OCI-LY7 (cell line): ENCODE results near the gene NPBWR2. TPM values are rescaled to one million over a fixed set of nuclear protein-coding genes. Genes with fewer than 3 reads are reported as not detected.
A peak's percentile ranks its signal among the peaks of the same experiment; 100 is the strongest.

Experiments used
- BruUV-seq: library from RNA; stranded (reverse); fragments of 400-500 nt; replicated peaks from 2 replicates; lab custom pipeline; 2021; lab: Mats Ljungman, UMichigan
- CTCF ChIA-PET: fragments of 300-600 bp; sonication (Branson Sonifier 250); formaldehyde crosslinking; loops from one replicate; lab custom pipeline; 2022; ENCODE audit warnings: antibody characterized with exemption; ENCODE audit not compliant: unreplicated experiment; lab: Charles Lee
- POLR2A ChIA-PET: fragments of 300-600 bp; sonication (Branson Sonifier 250); formaldehyde crosslinking; loops from one replicate; lab custom pipeline; 2022; ENCODE audit warnings: antibody characterized with exemption; lab: Charles Lee
- DNase-seq: peaks from one replicate; pipeline ENCODE4 v3.0.0-alpha.2; 2015; ENCODE audit warnings: low spot score
- H2AFZ ChIP-seq: fragments of 200-600 bp; sonication (generic), shearing (Covaris generic); 2 replicates; pipeline ENCODE4 v1.6.1; 2014; ENCODE audit warnings: mild to moderate bottlenecking, antibody characterized with exemption, low read length, moderate library complexity
- H3K27ac ChIP-seq: fragments of 200-600 bp; sonication (generic); 2 replicates; pipeline ENCODE4 v1.5.1; 2014; ENCODE audit warnings: mixed run types, low read depth, mild to moderate bottlenecking, moderate library complexity, low read length, inconsistent platforms; ENCODE audit not compliant: poor library complexity, severe bottlenecking
- H3K36me3 ChIP-seq: fragments of 200-600 bp; sonication (generic); 2 replicates; pipeline ENCODE4 v1.6.1; 2014; ENCODE audit warnings: mild to moderate bottlenecking, antibody characterized with exemption, low read length, moderate library complexity, mixed read lengths; ENCODE audit not compliant: insufficient read depth
- H3K4me1 ChIP-seq: fragments of 200-600 bp; sonication (generic); 2 replicates; pipeline ENCODE4 v1.5.1; 2014; ENCODE audit warnings: mild to moderate bottlenecking, low read length; ENCODE audit not compliant: insufficient read depth, poor library complexity, severe bottlenecking
- H3K4me2 ChIP-seq: fragments of 200-600 bp; sonication (generic); 2 replicates; pipeline ENCODE4 v1.6.1; 2014; ENCODE audit warnings: mild to moderate bottlenecking, low read length
- H3K4me3 ChIP-seq: fragments of 200-600 bp; sonication (generic); 2 replicates; pipeline ENCODE4 v1.5.1; 2014; ENCODE audit warnings: mild to moderate bottlenecking, low read depth, low read length; ENCODE audit not compliant: poor library complexity, severe bottlenecking
- H3K79me2 ChIP-seq: fragments of 200-600 bp; sonication (generic); 2 replicates; pipeline ENCODE4 v1.6.1; 2016; ENCODE audit warnings: low read depth, mild to moderate bottlenecking, low read length, moderate library complexity, mixed read lengths; ENCODE audit not compliant: insufficient read depth
- H3K9me2 ChIP-seq: fragments of 200-600 bp; sonication (generic); 2 replicates; pipeline ENCODE4 v1.6.1; 2016; ENCODE audit warnings: mild to moderate bottlenecking, low read length, mixed read lengths; ENCODE audit not compliant: insufficient read depth
- H3K9me3 ChIP-seq: fragments of 200-600 bp; sonication (generic); 2 replicates; pipeline ENCODE4 v1.6.1; 2014; ENCODE audit warnings: mild to moderate bottlenecking, mixed run types, low read length, mixed read lengths
- H4K20me1 ChIP-seq: fragments of 200-600 bp; sonication (generic); 2 replicates; pipeline ENCODE4 v1.6.1; 2014; ENCODE audit warnings: mild to moderate bottlenecking, antibody characterized with exemption, low read length, moderate library complexity, mixed read lengths; ENCODE audit not compliant: insufficient read depth
- CTCF ChIP-seq: fragments of 200-600 bp; sonication (generic); conservative IDR thresholded peaks from 2 replicates; pipeline ENCODE4 v1.5.1; 2014; ENCODE audit warnings: mild to moderate bottlenecking, antibody characterized with exemption, low read length, moderate library complexity, mixed read lengths
- EZH2phosphoT487 ChIP-seq: fragments of 200-600 bp; sonication (generic); IDR thresholded peaks from 2 replicates; pipeline ENCODE4 v1.6.1; 2018; ENCODE audit warnings: low read depth, borderline replicate concordance, mild to moderate bottlenecking, mixed run types, antibody characterized with exemption, low read length, moderate library complexity, mixed read lengths
- intact Hi-C: fragments of 100-400 bp; cut with micrococcal nuclease; formaldehyde crosslinking; loops from one replicate; pipeline ENCODE4 v1.10.0; 2022; ENCODE audit not compliant: unreplicated experiment
- microRNA-seq: library from miRNA; unstranded; fragments of <30 nt; microRNA quantifications from one replicate; pipeline ENCODE4 v1.2.0, GENCODE V29; 2022; ENCODE audit warnings: borderline replicate concordance
- small RNA-seq: library from RNA; depleted of rRNA; stranded (forward); fragments of <200 nt; gene quantifications from one replicate; pipeline ENCODE3, GENCODE V24; 2014
- total RNA-seq, 2 experiments: library from RNA; depleted of rRNA in 1 of 2; stranded (reverse); fragments of >200 nt in 1 of 2; shearing (Covaris generic) in 1 of 2; gene quantifications; 2 replicates each; pipeline ENCODE4 v1.2.3, GENCODE V29; 2014 to 2022

The NPBWR2 gene
- total RNA-seq, 2 experiments from 2014 or later = not detected

GRCh38 chr20:64055396-64055892 lies 51.9 kb downstream of the NPBWR2 start:
- no peak overlapping the region for H3K4me2 ChIP-seq
- no TSS peak for BruUV-seq
- TF ChIP-seq EZH2phosphoT487 (no peak), CTCF (no peak)
- intact Hi-C loops = no loop called here
- H3K4me1 ChIP-seq = peaks cover 14% of the 10 kb centered on the region
- H3K36me3 ChIP-seq = no peaks in the 10 kb centered on the region
- CTCF ChIA-PET = no interaction called here
- no peaks in the 10 kb centered on the region for H3K79me2 ChIP-seq
- H3K4me3 ChIP-seq = no peak overlapping the region
- no peaks in the 10 kb centered on the region for H3K9me3 ChIP-seq
- H2AFZ ChIP-seq = no peak overlapping the region
- H4K20me1 ChIP-seq = no peaks in the 10 kb centered on the region
- POLR2A ChIA-PET = no interaction called here
- no peak for DNase-seq
- no peaks in the 10 kb centered on the region for H3K9me2 ChIP-seq
- no peak overlapping the region for H3K27ac ChIP-seq

- H2AFZ ChIP-seq = no peak overlapping the region
- no peaks in the 10 kb centered on the region for H3K36me3 ChIP-seq
- POLR2A ChIA-PET = interaction anchor here (0.7 kb wide), 1 partner anchor 22 kb away, joined by 3 read pairs; no protein-coding TSS in a partner anchor
- H3K79me2 ChIP-seq = no peaks in the 10 kb centered on the region
- peaks cover 14% of the 10 kb centered on the region for H3K4me1 ChIP-seq
- peak; percentile 69 for DNase-seq
- no peak overlapping the region for H3K4me2 ChIP-seq
- intact Hi-C loops = loop anchor here (1.0 kb wide), 2 partner anchors 29 to 66 kb away; no protein-coding TSS in a partner anchor
- TF ChIP-seq EZH2phosphoT487 = no peak
- peak; percentile 72 for TF ChIP-seq CTCF
- H3K4me3 ChIP-seq = no peak overlapping the region
- H3K27ac ChIP-seq = no peak overlapping the region
- H3K9me3 ChIP-seq = no peaks in the 10 kb centered on the region
- H4K20me1 ChIP-seq = no peaks in the 10 kb centered on the region
- BruUV-seq = no TSS peak
- H3K9me2 ChIP-seq = no peaks in the 10 kb centered on the region
- CTCF ChIA-PET = interaction anchor here (0.8 kb wide), 1 partner anchor 65 kb away, joined by 3 read pairs; no protein-coding TSS in a partner anchor
Measured at GRCh38 chr20:64053841-64054661, 53.3 kb downstream of the NPBWR2 start.

Small RNAs within 50 kb of the gene (microRNA-seq; reads per million reads assigned to microRNA genes)
- 8.3 reads per million, percentile 8 among the genes with 10 or more reads in this experiment for gene MIR6813

Small RNAs within 50 kb of the gene (small RNA-seq; reads per million reads assigned to genes)
- gene AL355803.1 (not detected), gene MIR6813 (not detected)

Other genes starting within 250 kb of the NPBWR2 start
- gene ABHD16B, start 246.1 kb downstream of the NPBWR2 start, total RNA-seq (2014; rRNA removed; shearing (Covaris generic)) = not detected in 2 replicates
- gene ABHD16B, start 246.1 kb downstream of the NPBWR2 start, total RNA-seq (2022) = 0.29 TPM in 1 of 2 replicates, not detected in the other
- 27.2 and 28.6 TPM in 2 replicates for gene TPD52L2, start 242.3 kb downstream of the NPBWR2 start, total RNA-seq (2014; rRNA removed; shearing (Covaris generic))
- 47.0 and 51.0 TPM in 2 replicates for gene TPD52L2, start 242.3 kb downstream of the NPBWR2 start, total RNA-seq (2022)
- gene DNAJC5, start 212.4 kb downstream of the NPBWR2 start, total RNA-seq (2014; rRNA removed; shearing (Covaris generic)) = 23.5 and 27.7 TPM in 2 replicates
- 24.1 and 27.5 TPM in 2 replicates for gene DNAJC5, start 212.4 kb downstream of the NPBWR2 start, total RNA-seq (2022)
- gene UCKL1, start 151.1 kb downstream of the NPBWR2 start, total RNA-seq (2014; rRNA removed; shearing (Covaris generic)) = 19.8 and 25.6 TPM in 2 replicates
- 42.6 and 43.0 TPM in 2 replicates for gene UCKL1, start 151.1 kb downstream of the NPBWR2 start, total RNA-seq (2022)
- 5.6 and 7.2 TPM in 2 replicates for gene ZNF512B, start 137.6 kb downstream of the NPBWR2 start, total RNA-seq (2014; rRNA removed; shearing (Covaris generic))
- 13.6 and 14.3 TPM in 2 replicates for gene ZNF512B, start 137.6 kb downstream of the NPBWR2 start, total RNA-seq (2022)
- 3.1 and 12.0 TPM in 2 replicates for gene SAMD10, start 127.9 kb downstream of the NPBWR2 start, total RNA-seq (2014; rRNA removed; shearing (Covaris generic))
- gene SAMD10, start 127.9 kb downstream of the NPBWR2 start, total RNA-seq (2022) = 11.9 and 13.3 TPM in 2 replicates
- gene PRPF6, start 126.4 kb downstream of the NPBWR2 start, total RNA-seq (2014; rRNA removed; shearing (Covaris generic)) = 45.1 and 61.5 TPM in 2 replicates
- 70.4 and 73.7 TPM in 2 replicates for gene PRPF6, start 126.4 kb downstream of the NPBWR2 start, total RNA-seq (2022)
- gene C20orf204, start 71.4 kb downstream of the NPBWR2 start, total RNA-seq (2014; rRNA removed; shearing (Covaris generic)) = 2.0 and 3.5 TPM in 2 replicates
- 5.9 and 6.7 TPM in 2 replicates for gene C20orf204, start 71.4 kb downstream of the NPBWR2 start, total RNA-seq (2022)
- not detected in 2 replicates for gene SOX18, start 57.9 kb downstream of the NPBWR2 start, total RNA-seq (2014; rRNA removed; shearing (Covaris generic))
- gene SOX18, start 57.9 kb downstream of the NPBWR2 start, total RNA-seq (2022) = not detected in 2 replicates
- 36.4 and 37.5 TPM in 2 replicates for gene TCEA2, start 44.4 kb downstream of the NPBWR2 start, total RNA-seq (2014; rRNA removed; shearing (Covaris generic))
- gene TCEA2, start 44.4 kb downstream of the NPBWR2 start, total RNA-seq (2022) = 71.2 and 72.3 TPM in 2 replicates
- gene RGS19, start 28.0 kb downstream of the NPBWR2 start, total RNA-seq (2014; rRNA removed; shearing (Covaris generic)) = 85.5 and 106 TPM in 2 replicates
- gene RGS19, start 28.0 kb downstream of the NPBWR2 start, total RNA-seq (2022) = 63.5 and 69.4 TPM in 2 replicates
- gene OPRL1, start 27.5 kb downstream of the NPBWR2 start, total RNA-seq (2014; rRNA removed; shearing (Covaris generic)) = 4.8 and 6.4 TPM in 2 replicates
- gene OPRL1, start 27.5 kb downstream of the NPBWR2 start, total RNA-seq (2022) = 6.1 and 7.6 TPM in 2 replicates
- gene LKAAEAR1, start 23.2 kb downstream of the NPBWR2 start, total RNA-seq (2014; rRNA removed; shearing (Covaris generic)) = not detected in 2 replicates
- gene LKAAEAR1, start 23.2 kb downstream of the NPBWR2 start, total RNA-seq (2022) = not detected in 2 replicates
- gene MYT1, start 56.9 kb upstream of the NPBWR2 start, total RNA-seq (2014; rRNA removed; shearing (Covaris generic)) = 0.31 and 0.32 TPM in 2 replicates
- 0.30 and 0.95 TPM in 2 replicates for gene MYT1, start 56.9 kb upstream of the NPBWR2 start, total RNA-seq (2022)
- 47.0 and 62.1 TPM in 2 replicates for gene PCMTD2, start 148.2 kb upstream of the NPBWR2 start, total RNA-seq (2014; rRNA removed; shearing (Covaris generic))
- gene PCMTD2, start 148.2 kb upstream of the NPBWR2 start, total RNA-seq (2022) = 51.7 and 64.2 TPM in 2 replicates